Measurements from ENCODE around the gene WDR33. TPM values are rescaled to one million over a fixed set of nuclear protein-coding genes. Genes with fewer than 3 reads are reported as not detected.

Gene WDR33
- 10 to 100 TPM; 41.3 to 51.6 (median 45.1) TPM for total RNA-seq

GRCh38 chr2:127810619-127811396 lies at the start of gene WDR33:
WDR33 (minus strand) TSS chr2:127811171; CDS start chr2:127770981, 40,190 bp downstream.
- H3K27ac ChIP-seq = peak within 1 kb of the TSS; percentile 91 to 94 (median 92)
- no peaks in the 10 kb centered on the region for H3K36me3 ChIP-seq
- peak; percentile 93 to 97 (median 94) for DNase-seq
- H3K4me1 ChIP-seq = peaks cover 0 to 39% (median 2%) of the 10 kb centered on the region in 4 donors
- TF ChIP-seq POLR2A (IDR thresholded peaks at IDR 0.05) (peak; percentile 63 to 81), CTCF (IDR thresholded peaks at IDR 0.05) (peak in 3 of 6 experiments; percentile 19 to 35 (median 28))
- H3K9me3 ChIP-seq = no peaks in the 10 kb centered on the region
- no peaks in the 10 kb centered on the region for H3K27me3 ChIP-seq
- peak within 1 kb of the TSS; percentile 65 to 87 (median 77) for H3K4me3 ChIP-seq

GRCh38 chr2:127860130-127860529 lies 49.2 kb upstream of the WDR33 start:
- no peaks in the 10 kb centered on the region for H3K27me3 ChIP-seq
- H3K4me1 ChIP-seq = peaks cover 0 to 20% (median 6%) of the 10 kb centered on the region in 4 donors
- DNase-seq = no peak
- TF ChIP-seq CTCF (IDR thresholded peaks at IDR 0.05) (no peak), POLR2A (IDR thresholded peaks at IDR 0.05) (no peak)
- no peak overlapping the region for H3K4me3 ChIP-seq
- peaks cover 0 to 20% (median 0%) of the 10 kb centered on the region in 3 donors for H3K36me3 ChIP-seq
- H3K9me3 ChIP-seq = no peaks in the 10 kb centered on the region
- no peak overlapping the region for H3K27ac ChIP-seq

GRCh38 chr2:127859712-127860085 lies 48.7 kb upstream of the WDR33 start:
- TF ChIP-seq CTCF (IDR thresholded peaks at IDR 0.05) = no peak
- TF ChIP-seq POLR2A (IDR thresholded peaks at IDR 0.05) = no peak
- H3K27me3 ChIP-seq = no peaks in the 10 kb centered on the region
- no peaks in the 10 kb centered on the region for H3K9me3 ChIP-seq
- H3K4me1 ChIP-seq = peaks cover 0 to 20% (median 6%) of the 10 kb centered on the region in 4 donors
- peaks cover 0 to 17% (median 0%) of the 10 kb centered on the region in 3 donors for H3K36me3 ChIP-seq
- peak overlapping the region in 1 of 4 donors; percentile 31 for H3K27ac ChIP-seq
- H3K4me3 ChIP-seq = no peak overlapping the region
- peak; percentile 79 to 92 (median 89) for DNase-seq

- DNase-seq = no peak
- H3K4me1 ChIP-seq = peaks cover 0 to 20% (median 6%) of the 10 kb centered on the region in 4 donors
- H3K9me3 ChIP-seq = no peaks in the 10 kb centered on the region
- no peaks in the 10 kb centered on the region for H3K36me3 ChIP-seq
- TF ChIP-seq POLR2A (IDR thresholded peaks at IDR 0.05) = no peak
- no peak for TF ChIP-seq CTCF (IDR thresholded peaks at IDR 0.05)
- peak overlapping the region; percentile 73 to 91 (median 88) for H3K4me3 ChIP-seq
- H3K27me3 ChIP-seq = no peaks in the 10 kb centered on the region
- peak overlapping the region; percentile 77 to 89 (median 84) for H3K27ac ChIP-seq
Measured at GRCh38 chr2:127857265-127857808, 46.4 kb upstream of the WDR33 start.

- TF ChIP-seq CTCF (IDR thresholded peaks at IDR 0.05) (no peak), POLR2A (IDR thresholded peaks at IDR 0.05) (no peak)
- Histone ChIP-seq H3K27ac (no peak overlapping the region), H3K4me1 (peaks cover 0 to 14% (median 5%) of the 10 kb centered on the region in 4 donors), H3K36me3 (peaks cover 0 to 31% (median 0%) of the 10 kb centered on the region in 3 donors), H3K9me3 (no peaks in the 10 kb centered on the region), H3K4me3 (no peak overlapping the region), H3K27me3 (no peaks in the 10 kb centered on the region)
- DNase-seq = no peak
Measured at GRCh38 chr2:127853671-127854070, 42.7 kb upstream of the WDR33 start.
